Endothelial cell (in vitro differentiated cells): ENCODE data around the gene PDILT. TPM values are rescaled to one million over a fixed set of nuclear protein-coding genes. Genes with fewer than 3 reads are reported as not detected.

ENCODE experiments used
- DNase-seq: peaks from one replicate; pipeline ENCODE4 v3.0.0; 2021; ENCODE audit warnings: low spot score
- H3K27ac Mint-ChIP-seq: one replicate; pipeline ENCODE4 v1.8.0; 2021; ENCODE audit warnings: mixed read lengths, inconsistent platforms; ENCODE audit not compliant: unreplicated experiment
- H3K27me3 Mint-ChIP-seq: one replicate; pipeline ENCODE4 v1.8.0; 2021; ENCODE audit warnings: mild to moderate bottlenecking, moderate library complexity, mixed read lengths, inconsistent platforms; ENCODE audit not compliant: unreplicated experiment
- H3K36me3 Mint-ChIP-seq: one replicate; pipeline ENCODE4 v1.8.0; 2021; ENCODE audit warnings: mild to moderate bottlenecking, low read depth, mixed read lengths, inconsistent platforms; ENCODE audit not compliant: unreplicated experiment
- H3K4me1 Mint-ChIP-seq: one replicate; pipeline ENCODE4 v1.8.0; 2021; ENCODE audit warnings: mild to moderate bottlenecking, mixed read lengths, inconsistent platforms; ENCODE audit not compliant: unreplicated experiment
- H3K4me3 Mint-ChIP-seq: one replicate; pipeline ENCODE4 v1.8.0; 2021; ENCODE audit warnings: mild to moderate bottlenecking, mixed read lengths, inconsistent platforms; ENCODE audit not compliant: unreplicated experiment
- H3K9me3 Mint-ChIP-seq: one replicate; pipeline ENCODE4 v1.8.0; 2021; ENCODE audit warnings: mixed read lengths, inconsistent platforms; ENCODE audit not compliant: unreplicated experiment
- CTCF ChIP-seq: fragments of 200-600 bp; sonication (generic); IDR thresholded peaks from one replicate; pipeline ENCODE4 v1.5.0; 2021; ENCODE audit warnings: antibody characterized with exemption; ENCODE audit not compliant: unreplicated experiment
- total RNA-seq: library from RNA; stranded (reverse); fragmentation: NEBNext Ultra II Directional; extraction: Animal tissue kit (Norgen Biotek cat#: 25700); gene quantifications from one replicate; pipeline ENCODE4 v1.2.1, GENCODE V29; 2021; ENCODE audit not compliant: unreplicated experiment

PDILT gene
- total RNA-seq, 1 donor from 2014 or later = not detected

GRCh38 chr16:20349615-20350014 lies 54.9 kb downstream of the PDILT start:
- Mint-ChIP-seq H3K9me3 (no peaks in the 10 kb centered on the region), H3K4me3 (no peak overlapping the region), H3K4me1 (peaks cover 1% of the 10 kb centered on the region), H3K27me3 (no peaks in the 10 kb centered on the region), H3K36me3 (no peaks in the 10 kb centered on the region), H3K27ac (no peak overlapping the region)
- DNase-seq = no peak
- peak; percentile 24 for TF ChIP-seq CTCF

- no peaks in the 10 kb centered on the region for H3K9me3 Mint-ChIP-seq
- no peak overlapping the region for H3K27ac Mint-ChIP-seq
- H3K27me3 Mint-ChIP-seq = no peaks in the 10 kb centered on the region
- DNase-seq = peak; percentile 4
- peak; percentile 24 for TF ChIP-seq CTCF
- no peak overlapping the region for H3K4me3 Mint-ChIP-seq
- H3K4me1 Mint-ChIP-seq = no peaks in the 10 kb centered on the region
- no peaks in the 10 kb centered on the region for H3K36me3 Mint-ChIP-seq
Measured at GRCh38 chr16:20348365-20349185, 56.0 kb downstream of the PDILT start.

GRCh38 chr16:20347666-20348364 lies 56.7 kb downstream of the PDILT start:
- H3K4me1 Mint-ChIP-seq = no peaks in the 10 kb centered on the region
- no peaks in the 10 kb centered on the region for H3K36me3 Mint-ChIP-seq
- no peak overlapping the region for H3K27ac Mint-ChIP-seq
- H3K4me3 Mint-ChIP-seq = no peak overlapping the region
- no peaks in the 10 kb centered on the region for H3K27me3 Mint-ChIP-seq
- TF ChIP-seq CTCF = no peak
- DNase-seq = no peak
- H3K9me3 Mint-ChIP-seq = no peaks in the 10 kb centered on the region

- no peak overlapping the region for H3K27ac Mint-ChIP-seq
- H3K4me1 Mint-ChIP-seq = no peaks in the 10 kb centered on the region
- no peaks in the 10 kb centered on the region for H3K36me3 Mint-ChIP-seq
- H3K4me3 Mint-ChIP-seq = no peak overlapping the region
- no peak for DNase-seq
- H3K9me3 Mint-ChIP-seq = no peaks in the 10 kb centered on the region
- peaks cover 3% of the 10 kb centered on the region for H3K27me3 Mint-ChIP-seq
- TF ChIP-seq CTCF = no peak
Measured at GRCh38 chr16:20344611-20345010, 59.9 kb downstream of the PDILT start.

GRCh38 chr16:20339744-20340143 lies 64.8 kb downstream of the PDILT start:
- Mint-ChIP-seq H3K27ac (no peak overlapping the region), H3K4me3 (no peak overlapping the region), H3K9me3 (no peaks in the 10 kb centered on the region), H3K27me3 (peaks cover 6% of the 10 kb centered on the region), H3K4me1 (no peaks in the 10 kb centered on the region), H3K36me3 (no peaks in the 10 kb centered on the region)
- DNase-seq = no peak
- no peak for TF ChIP-seq CTCF
